ENCODE data around the gene LRP1B.
"Not testable (repeated sequence)": the region's sequence is repeated elsewhere in the genome, so short reads cannot be mapped to it uniquely, and the experiment has no call there.

LRP1B gene

DNA sequence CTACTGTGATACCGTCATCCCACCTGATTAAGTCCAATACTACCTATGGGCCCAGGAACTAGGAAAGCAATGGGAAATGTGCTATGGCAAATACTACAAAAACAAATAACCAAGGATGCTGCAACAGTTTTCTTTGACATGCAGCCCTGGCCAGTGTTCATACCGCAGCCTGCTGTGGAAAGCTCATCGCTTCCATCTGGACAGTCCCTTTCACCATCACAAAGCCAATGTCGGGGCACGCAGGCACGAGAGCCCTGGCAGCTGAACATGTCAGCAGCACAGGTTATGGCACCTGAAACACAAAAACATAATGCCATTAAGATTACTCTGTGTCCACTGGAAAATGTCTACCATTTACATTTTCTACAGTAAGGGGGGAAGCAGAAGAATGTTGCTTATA, 1621.1 kb downstream of the LRP1B start:
- in situ Hi-C loops (cut with HindIII; ENCODE audit: low sequenced_read_pairs) = no loop called here

DNA sequence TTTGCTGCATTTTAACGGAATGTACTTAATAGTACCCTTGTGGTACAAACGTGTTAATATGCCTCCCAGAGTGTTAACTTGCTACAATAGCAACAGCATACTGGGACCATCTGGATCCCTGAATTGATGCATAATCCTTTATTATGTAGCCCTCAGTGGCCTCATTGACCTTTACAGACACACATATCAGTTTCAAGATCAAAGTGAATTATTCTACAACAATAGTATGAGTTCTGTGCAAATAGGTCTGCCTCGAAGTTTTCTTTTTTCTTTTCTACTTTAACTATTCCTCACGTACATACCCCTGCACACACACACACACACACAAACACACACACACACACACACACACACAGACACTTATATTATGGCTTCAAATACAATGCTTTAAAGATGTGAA, 1622.1 kb downstream of the LRP1B start:
- in situ Hi-C loops (cut with HindIII; ENCODE audit: low sequenced_read_pairs) = no loop called here

DNA sequence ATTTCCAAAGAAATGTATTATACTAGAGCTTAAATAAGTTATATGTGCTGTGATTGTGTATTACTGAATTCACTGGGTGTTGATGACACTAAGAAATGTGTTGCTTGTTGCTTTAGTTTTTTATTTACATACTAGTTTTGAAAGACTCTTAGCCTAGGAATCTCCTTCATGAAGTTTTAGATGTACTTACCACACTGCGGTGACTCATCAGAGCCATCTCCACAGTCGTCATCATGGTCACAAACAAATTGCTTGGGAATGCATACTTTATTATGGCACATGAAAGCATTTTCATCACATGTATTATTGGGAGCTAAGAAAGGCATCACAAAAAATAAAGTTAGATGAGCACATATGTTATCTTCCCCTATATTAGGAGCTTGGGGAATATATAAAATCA, 1624.2 kb downstream of the LRP1B start:
- in situ Hi-C loops (cut with HindIII; ENCODE audit: low sequenced_read_pairs) = no loop called here

DNA sequence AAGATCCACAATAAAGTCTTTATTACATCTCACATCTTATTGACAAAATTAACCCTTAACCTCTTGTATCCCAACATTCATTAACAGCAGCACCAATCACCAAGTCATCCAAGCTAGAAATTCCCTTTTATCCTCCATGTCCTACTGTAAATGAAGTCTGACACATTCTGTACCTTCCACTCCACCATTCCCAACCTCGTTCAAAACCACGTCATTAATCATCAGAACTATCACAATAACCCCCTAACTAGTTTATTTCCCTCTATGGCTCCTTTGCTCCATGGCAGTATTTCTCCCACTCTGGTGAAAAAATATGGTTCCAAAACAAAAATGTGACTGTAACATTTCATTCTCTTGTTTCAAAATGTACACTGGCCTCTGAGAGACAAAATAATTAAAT, 1626.2 kb downstream of the LRP1B start:
- in situ Hi-C loops (cut with HindIII; ENCODE audit: low sequenced_read_pairs) = no loop called here

DNA sequence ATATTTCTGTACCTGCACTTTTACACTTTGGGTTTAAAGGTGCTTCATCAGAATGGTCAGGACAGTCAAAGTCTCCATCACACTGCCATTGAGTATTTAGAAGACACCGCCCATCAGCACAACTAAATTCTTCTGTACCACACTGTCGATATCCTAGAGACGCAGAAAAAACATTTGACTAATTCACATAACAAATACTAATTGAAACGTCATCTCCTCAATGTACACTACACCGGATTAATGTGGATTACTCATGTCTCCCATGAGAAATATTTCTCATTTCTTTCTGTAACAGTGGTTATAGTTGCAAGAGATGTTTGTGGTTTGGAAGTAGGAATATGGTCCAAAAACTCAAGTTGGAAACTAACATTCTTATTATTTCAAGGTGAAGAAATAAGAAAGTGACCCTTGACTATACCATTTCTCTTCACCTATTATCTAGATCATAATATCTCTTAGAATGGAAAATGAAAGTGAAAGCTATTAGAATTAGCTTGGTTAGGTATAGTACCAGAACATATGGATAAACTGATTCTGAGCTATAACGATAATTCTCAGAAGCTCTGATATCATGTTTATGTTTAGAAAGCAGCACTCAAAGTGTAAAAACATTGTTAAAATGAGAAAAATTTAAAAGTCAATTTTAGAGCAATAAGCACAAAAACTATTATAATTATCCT, 1627.7 kb downstream of the LRP1B start:
- in situ Hi-C loops (cut with HindIII; ENCODE audit: low sequenced_read_pairs) = no loop called here

DNA sequence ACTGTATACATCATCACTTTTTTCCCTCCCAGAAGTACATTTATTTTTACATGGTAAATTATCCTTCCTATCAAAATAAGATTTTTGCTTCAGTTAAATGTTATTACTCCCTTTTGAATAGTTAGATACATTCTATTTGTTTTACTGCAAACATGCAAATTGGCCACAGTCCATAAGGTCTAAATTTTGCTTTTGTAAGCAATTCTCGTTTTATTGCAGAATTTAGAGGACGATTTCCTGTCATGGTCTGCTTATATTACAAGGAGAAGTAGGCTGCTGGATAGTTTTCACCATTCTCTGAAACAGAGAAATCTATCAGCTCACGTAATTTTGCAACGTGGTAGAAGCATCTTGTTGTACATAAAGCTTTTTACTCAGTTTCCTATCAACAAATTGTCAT, 1632.5 kb downstream of the LRP1B start:
- in situ Hi-C loops (cut with HindIII; ENCODE audit: low sequenced_read_pairs) = no loop called here

DNA sequence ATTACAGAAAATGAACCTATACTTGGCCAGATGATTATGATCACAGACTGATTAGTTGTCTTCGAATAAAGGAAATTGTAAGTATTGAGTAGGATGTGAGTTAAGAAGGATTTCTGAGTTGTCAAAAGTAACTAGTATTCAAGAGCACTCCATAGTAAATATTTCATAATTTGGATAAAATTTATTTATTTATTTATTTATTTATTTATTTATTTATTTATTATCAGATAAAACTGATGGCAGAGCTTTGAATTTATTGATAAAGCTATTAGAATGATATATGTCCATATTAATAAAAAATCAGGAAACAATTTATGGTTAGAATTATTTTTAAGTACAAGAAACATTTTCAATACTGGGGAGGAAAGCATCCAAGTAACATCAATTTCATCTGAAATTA, 1634.1 kb downstream of the LRP1B start:
- in situ Hi-C loops (cut with HindIII; ENCODE audit: low sequenced_read_pairs) = no loop called here

DNA sequence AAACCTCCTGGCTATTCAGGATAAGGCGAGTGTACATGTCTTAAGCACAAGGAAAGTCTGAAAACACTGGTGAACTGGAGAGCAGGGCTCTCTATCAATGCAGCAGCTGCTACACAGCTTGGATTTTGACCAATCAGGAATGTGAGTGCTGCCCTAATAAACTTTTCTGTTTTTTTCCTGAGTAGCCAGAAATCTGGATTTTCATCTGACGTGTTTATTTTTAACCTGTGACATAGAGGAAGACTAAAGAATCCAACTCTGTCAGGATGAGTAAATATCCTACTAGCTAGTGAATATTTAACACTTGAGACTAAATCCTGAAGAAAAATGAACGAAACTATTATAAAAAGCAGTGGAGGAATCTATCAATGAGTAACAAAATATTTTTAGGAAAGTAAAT, 1638.9 kb downstream of the LRP1B start:
- in situ Hi-C loops (cut with HindIII; ENCODE audit: low sequenced_read_pairs) = no loop called here

DNA sequence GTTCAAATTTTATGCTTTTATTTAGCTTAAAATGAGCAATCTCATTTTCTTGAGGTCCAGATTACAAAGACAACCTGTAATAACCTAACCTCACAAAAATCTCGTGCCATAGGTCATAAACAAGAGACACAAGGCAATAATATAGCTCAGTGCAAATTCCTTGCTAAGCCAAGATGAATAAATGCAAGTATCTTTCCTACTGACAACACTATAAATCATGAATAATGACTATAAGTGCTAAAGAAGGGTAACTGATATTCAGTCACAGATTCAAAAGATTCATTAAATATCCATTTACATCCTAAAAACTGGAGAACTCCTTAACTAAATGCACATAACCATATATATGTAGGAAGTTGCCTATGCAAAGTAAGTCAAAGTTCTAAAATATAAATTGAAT, 1641.6 kb downstream of the LRP1B start:
- in situ Hi-C loops (cut with HindIII; ENCODE audit: low sequenced_read_pairs) = no loop called here

DNA sequence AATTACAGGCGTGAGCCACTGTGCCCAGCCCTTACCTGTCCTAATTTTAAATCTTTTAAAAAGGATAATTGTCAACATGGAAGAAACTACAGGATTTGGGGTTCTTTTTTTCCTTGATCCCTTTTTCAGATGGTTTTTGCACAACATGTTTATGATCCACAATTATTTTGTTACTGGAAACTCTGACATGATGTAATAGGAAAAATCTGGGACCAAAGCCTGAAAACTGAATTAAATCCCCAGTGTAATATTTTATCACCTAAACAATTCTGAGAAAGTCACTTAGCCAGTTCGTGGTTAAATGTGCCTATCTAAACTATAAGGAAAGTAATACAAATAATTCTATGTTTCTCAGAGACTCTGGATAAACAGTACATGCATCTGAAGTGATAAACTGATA, 1649.7 kb downstream of the LRP1B start:
- in situ Hi-C loops (cut with HindIII; ENCODE audit: low sequenced_read_pairs) = no loop called here

DNA sequence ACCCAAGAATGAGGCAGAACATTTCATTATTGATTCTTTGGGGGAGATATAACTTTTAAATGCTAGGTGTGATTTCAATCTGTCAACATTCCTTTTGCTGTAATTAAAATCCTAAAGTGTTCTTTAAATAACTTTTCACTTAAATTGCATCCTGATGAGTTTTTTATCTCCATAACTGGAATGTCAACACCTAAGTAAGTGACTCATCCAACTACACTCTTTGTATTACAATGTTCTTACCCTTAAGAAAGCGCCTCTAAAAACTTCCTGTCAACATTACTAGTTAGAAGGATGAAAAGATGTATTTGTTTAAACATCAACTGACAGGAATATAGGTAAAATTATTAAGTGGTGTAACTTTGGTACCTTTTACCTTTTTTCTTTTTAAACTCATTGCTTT, 1657.0 kb downstream of the LRP1B start:
- in situ Hi-C loops (cut with HindIII; ENCODE audit: low sequenced_read_pairs) = no loop called here

DNA sequence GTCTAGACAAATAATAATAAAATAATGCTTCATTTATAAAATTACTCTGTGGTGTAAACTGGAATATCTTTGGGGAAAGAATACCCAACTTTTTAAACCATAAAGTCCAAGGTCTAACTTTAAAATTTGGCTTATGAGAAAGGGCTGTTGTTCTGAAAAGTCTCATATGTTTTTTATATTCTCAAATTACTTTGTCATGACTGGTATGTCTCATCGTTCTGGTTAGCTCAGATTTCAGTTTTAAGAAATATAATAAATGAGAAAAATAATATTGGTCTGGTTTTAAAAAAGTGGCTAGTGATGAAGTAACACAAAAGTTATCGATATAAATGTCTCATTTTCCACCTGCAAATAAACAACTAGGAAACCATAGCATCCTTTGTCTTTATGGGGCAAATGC, 1658.1 kb downstream of the LRP1B start:
- in situ Hi-C loops (cut with HindIII; ENCODE audit: low sequenced_read_pairs) = no loop called here

DNA sequence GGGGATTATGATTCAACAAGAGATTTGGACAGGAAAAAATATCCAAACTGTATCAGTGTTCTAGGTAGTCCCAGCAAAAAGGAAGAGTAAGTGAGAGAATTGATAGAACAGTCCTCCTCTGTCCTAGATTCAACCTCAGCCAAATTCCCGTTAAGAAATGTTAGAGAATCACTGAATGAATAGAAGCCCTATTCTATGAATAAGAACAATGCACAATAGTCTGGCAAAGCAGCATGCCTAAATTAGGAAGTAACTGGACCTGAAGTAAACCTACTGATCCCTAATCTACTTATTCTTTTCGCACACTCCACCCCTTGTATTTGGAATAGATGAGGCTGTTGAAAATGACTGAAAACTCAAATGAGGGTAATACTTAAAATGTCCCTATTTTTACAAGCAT, 1665.5 kb downstream of the LRP1B start:
- in situ Hi-C loops (cut with HindIII; ENCODE audit: low sequenced_read_pairs) = no loop called here

DNA sequence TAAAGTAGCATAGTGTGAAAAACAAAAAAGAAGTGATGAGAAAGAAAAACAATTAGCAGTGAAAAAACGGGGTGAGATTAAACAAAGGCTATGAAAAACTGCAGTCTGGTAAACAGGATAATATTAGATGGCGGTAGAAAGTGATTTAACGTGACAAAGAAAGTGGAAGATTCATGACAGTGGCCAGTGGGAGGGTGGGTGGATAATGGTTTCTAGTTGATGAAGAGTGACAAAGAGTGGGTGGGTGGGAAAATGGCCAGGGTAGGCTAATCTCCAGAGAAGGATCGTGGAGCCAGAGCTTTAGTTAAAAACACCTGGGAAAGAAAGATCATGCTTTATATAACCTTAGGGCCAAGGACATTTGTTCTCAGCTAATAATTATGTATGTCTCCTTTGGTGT, 1667.8 kb downstream of the LRP1B start:
- in situ Hi-C loops (cut with HindIII; ENCODE audit: low sequenced_read_pairs) = no loop called here

DNA sequence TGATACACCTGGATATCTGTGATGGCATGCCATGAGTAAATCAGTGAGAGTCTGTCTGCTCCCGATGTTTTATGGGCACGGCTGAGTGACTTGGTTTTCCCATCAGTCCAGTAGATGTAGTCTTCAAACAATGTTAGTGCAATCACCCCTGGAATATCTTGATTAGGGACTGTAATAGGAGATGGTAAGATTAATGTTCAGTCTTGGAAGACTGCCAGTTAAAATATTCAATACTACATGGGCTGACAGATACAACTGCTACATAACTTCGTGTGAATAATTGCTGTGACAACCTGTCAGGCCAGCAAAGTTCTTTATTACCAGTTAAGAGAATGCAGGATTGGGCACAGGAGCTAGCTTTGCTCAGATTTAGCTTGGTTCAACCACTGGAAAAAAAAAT, 1673.3 kb downstream of the LRP1B start:
- in situ Hi-C loops (cut with HindIII; ENCODE audit: low sequenced_read_pairs) = no loop called here

DNA sequence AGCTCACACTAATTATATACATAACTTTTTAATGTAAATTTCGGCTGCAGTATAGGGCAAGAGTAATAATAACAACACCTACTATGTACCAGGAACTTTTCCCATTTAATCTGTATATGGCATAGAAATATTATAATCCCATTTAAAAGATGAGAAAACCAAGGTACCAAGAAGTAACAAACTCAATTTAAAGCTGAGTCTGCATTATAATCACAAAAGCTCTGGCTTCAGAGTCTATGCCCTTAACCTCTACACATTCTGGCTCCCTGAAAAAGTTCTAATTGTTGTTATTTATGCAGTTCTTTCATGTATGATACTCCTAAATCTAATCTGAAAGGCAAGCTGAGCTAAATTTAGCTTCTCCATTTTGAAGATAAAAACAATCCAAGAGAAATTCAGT, 1675.5 kb downstream of the LRP1B start:
- in situ Hi-C loops (cut with HindIII; ENCODE audit: low sequenced_read_pairs) = no loop called here

DNA sequence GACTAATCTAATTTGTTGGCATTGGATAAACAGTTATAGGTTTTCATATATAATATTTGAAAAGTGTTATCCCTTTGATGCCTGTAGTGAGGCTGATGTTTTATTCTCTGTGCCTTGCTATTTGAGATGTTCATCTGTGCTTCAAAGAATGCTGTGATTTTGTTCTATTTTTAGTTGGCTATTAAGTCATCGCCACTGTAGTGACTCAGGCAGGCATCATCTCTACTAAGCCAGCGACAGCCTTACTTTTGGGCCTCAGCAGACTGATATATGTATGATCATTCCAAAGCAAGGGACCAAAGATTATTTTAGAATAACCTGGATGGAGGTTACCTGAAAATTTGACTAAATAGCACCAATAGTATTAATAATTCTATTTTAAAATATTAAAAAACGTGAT, 1676.1 kb downstream of the LRP1B start:
- in situ Hi-C loops (cut with HindIII; ENCODE audit: low sequenced_read_pairs) = no loop called here

DNA sequence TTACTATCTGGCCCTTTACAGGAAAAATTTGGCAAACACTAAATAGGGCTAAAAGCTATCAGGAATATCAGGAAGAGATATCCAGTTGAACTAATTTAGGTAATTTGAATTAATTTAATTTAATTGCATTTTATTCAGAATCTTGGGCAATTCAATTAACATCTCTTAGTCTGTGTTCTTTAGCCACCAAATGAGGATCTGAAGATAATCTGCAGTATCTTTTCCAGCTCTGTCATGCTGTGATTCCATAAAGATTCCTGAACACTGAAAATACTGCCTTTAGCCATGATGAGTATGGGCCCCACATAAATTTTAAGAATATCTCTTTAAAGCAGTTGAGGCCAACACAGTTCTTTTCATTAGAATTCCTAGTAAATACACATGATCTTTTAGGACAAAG, 1679.5 kb downstream of the LRP1B start:
- in situ Hi-C loops (cut with HindIII; ENCODE audit: low sequenced_read_pairs) = no loop called here

DNA sequence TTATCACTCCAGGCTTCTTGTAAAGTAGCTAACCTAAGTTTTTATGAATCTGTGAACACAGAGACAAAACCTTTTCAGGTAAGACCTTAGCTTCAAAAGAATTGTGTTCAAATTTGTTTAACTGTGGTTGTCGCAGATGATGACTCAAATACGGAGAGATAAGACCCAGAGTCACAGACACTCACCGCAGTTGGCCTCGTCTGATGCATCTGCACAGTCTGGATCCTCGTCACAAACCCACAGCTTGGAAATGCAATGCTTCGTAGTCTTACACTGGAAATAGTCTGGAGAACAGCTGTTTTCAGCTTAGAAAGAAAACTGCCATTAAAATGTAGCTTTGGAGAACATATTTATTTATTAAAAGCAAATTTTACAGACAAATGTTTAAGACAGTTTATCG, 1688.5 kb downstream of the LRP1B start:
- in situ Hi-C loops (cut with HindIII; ENCODE audit: low sequenced_read_pairs) = no loop called here

DNA sequence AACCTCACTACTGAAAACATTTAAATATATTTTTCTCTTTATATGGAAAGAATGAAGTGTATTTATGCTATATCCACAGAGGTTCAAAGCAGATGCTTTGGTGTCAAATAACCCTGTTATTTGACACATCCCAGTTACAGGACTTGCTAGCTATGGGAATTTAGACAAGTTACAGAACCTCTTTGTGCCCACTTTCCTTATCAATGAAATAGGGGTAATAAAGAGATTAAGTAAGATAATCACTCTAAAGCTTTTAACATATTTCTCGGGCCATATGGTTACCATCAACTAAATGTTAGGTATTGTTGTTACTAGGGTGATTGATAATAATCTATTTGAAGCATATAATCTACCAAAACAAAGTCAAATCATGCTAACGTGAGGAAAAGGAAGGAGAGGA, 1690.0 kb downstream of the LRP1B start:
- in situ Hi-C loops (cut with HindIII; ENCODE audit: low sequenced_read_pairs) = no loop called here

DNA sequence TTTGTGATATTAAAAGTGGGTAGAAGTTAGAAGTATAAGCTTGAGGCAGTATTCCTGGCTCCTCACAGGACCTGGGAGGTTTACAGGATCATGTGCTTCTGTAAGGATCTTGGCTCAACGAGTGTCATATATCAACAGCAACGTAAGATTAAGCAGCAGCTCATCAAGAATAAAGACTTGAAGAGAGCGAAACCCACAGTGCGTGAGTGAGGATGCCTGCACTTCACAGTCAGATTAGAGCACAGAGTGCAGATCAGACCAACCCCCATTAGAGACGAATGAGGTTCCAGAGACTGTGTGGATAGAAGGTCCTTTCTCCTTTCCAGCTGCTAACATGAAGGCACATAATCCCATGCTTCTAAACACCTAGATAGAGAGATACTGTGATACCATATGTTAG, 1693.9 kb downstream of the LRP1B start:
- in situ Hi-C loops (cut with HindIII; ENCODE audit: low sequenced_read_pairs) = no loop called here

DNA sequence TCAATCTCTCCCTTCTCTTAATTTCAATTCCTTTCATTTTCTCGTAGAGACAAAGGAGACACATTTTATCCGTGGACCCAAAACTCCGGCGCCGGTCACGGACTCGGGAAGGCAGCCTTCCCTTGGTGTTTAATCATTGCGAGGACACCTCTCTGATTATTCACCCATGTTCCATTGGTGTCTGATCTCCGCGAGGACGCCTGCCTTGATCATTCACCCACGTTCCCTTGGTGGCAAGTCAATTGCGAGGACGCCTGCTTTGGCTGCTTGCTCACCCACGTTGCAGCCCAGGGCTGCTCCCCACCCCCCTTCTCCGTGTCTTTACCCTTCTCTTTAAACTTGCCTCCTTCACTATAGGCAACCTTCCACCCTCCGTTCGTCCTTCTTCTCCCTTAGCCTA, 1703.8 kb downstream of the LRP1B start:
- in situ Hi-C loops (cut with HindIII; ENCODE audit: low sequenced_read_pairs) = not testable (repeated sequence)

DNA sequence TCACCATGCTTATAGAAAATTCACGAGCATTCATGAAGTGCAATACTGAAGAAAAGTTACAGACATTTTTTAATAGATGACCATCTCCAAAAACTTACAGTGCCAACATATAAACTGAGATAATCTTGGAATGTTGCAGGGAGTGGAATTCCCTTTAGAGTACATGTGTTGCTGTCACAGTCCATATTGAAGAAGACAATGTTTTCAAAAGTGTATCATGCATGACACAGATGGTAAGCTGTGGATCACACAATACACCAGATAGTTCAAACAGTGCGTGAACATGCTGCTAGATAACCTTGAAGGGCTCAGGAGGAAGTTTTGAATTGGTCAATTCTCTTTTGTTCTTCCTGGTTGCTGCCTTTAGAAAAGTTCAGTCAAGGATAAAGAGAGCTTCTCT, 1706.3 kb downstream of the LRP1B start:
- in situ Hi-C loops (cut with HindIII; ENCODE audit: low sequenced_read_pairs) = no loop called here

DNA sequence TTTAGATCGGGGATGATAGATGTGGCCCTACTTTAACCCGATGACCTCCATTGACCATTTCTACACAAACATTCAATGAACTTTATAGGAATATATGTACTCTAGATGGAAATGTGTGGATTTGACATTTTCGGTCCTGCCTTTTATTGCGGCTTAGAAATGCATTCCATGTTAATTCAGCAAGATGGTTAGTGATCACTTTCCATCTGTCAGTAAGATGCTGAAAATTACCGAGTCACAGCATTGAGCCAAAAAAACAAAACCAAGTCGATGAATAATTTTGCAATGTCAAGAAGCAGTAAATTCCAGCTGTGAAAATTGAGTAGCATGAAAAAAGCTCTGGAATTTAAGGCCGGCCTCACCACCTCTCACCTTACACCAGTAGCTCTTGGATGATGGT, 1708.1 kb downstream of the LRP1B start:
- in situ Hi-C loops (cut with HindIII; ENCODE audit: low sequenced_read_pairs) = no loop called here

All from endothelial cell of hepatic sinusoid (primary cell).